ENCODE data around the gene GRID2IP.
A peak's percentile ranks its signal among the peaks of the same experiment; 100 is the strongest.
"Not testable (repeated sequence)": the region's sequence is repeated elsewhere in the genome, so short reads cannot be mapped to it uniquely, and the experiment has no call there.

The GRID2IP gene

GRCh38 chr7:6551016-6551511 lies at the start of gene GRID2IP:
GRID2IP (minus strand) TSS chr7:6551461; CDS start chr7:6551436, 25 bp downstream.
- no peak within 1 kb of the TSS for H3K4me3 ChIP-seq (ENCODE audit: low read depth, low read length)
- TF ChIP-seq CTCF (IDR thresholded peaks at IDR 0.05; ENCODE audit: control insufficient read depth, extremely low read depth, insufficient read depth) = no peak
- DNase-seq (ENCODE audit: low read depth) = no peak

- DNase-seq (ENCODE audit: low read depth) = no peak
- no peak for TF ChIP-seq CTCF (IDR thresholded peaks at IDR 0.05; ENCODE audit: control insufficient read depth, extremely low read depth, insufficient read depth)
- no peak overlapping the region for H3K4me3 ChIP-seq (ENCODE audit: low read depth, low read length)
Measured at GRCh38 chr7:6600093-6600492, 48.8 kb upstream of the GRID2IP start.

- no peak for TF ChIP-seq CTCF (IDR thresholded peaks at IDR 0.05; ENCODE audit: control insufficient read depth, extremely low read depth, insufficient read depth)
- H3K4me3 ChIP-seq (ENCODE audit: low read depth, low read length) = peak overlapping the region; percentile 84
- DNase-seq (ENCODE audit: low read depth) = no peak
Measured at GRCh38 chr7:6590645-6591110, 39.4 kb upstream of the GRID2IP start.

GRCh38 chr7:6589829-6590644 lies 38.8 kb upstream of the GRID2IP start, which contains the start of gene INTS15:
INTS15 (plus strand) TSS chr7:6590021; CDS start chr7:6590284, 263 bp downstream.
- no peak for DNase-seq (ENCODE audit: low read depth)

GRCh38 chr7:6589151-6589828 lies 38.0 kb upstream of the GRID2IP start:
- no peak for TF ChIP-seq CTCF (IDR thresholded peaks at IDR 0.05; ENCODE audit: control insufficient read depth, extremely low read depth, insufficient read depth)
- no peak for DNase-seq (ENCODE audit: low read depth)
- H3K4me3 ChIP-seq (ENCODE audit: low read depth, low read length) = peak overlapping the region; percentile 22; the same call in 1 of the 2 replicates

More at GRCh38 chr7:6589829-6590644, 38.8 kb upstream of the GRID2IP start, which contains the start of gene INTS15:
- peak within 1 kb of the TSS; percentile 84 for H3K4me3 ChIP-seq (ENCODE audit: low read depth, low read length)
- TF ChIP-seq CTCF (IDR thresholded peaks at IDR 0.05; ENCODE audit: control insufficient read depth, extremely low read depth, insufficient read depth) = peak; percentile 96

- DNase-seq (ENCODE audit: low read depth) = peak; percentile 15
- no peak for TF ChIP-seq CTCF (IDR thresholded peaks at IDR 0.05; ENCODE audit: control insufficient read depth, extremely low read depth, insufficient read depth)
- H3K4me3 ChIP-seq (ENCODE audit: low read depth, low read length) = no peak overlapping the region
Measured at GRCh38 chr7:6588566-6588965, 37.3 kb upstream of the GRID2IP start.

GRCh38 chr7:6585746-6586432 lies 34.6 kb upstream of the GRID2IP start:
- H3K4me3 ChIP-seq (ENCODE audit: low read depth, low read length); DNase-seq (ENCODE audit: low read depth): not testable (repeated sequence)

All from LNCaP clone FGC (cell line).